Neuron (in vitro differentiated cells): Measurements from ENCODE around the gene GNPDA1.
A peak's percentile ranks its signal among the peaks of the same experiment; 100 is the strongest.

Experiments
- H2AFZ ChIP-seq: one replicate; pipeline ENCODE4 v1.6.1; 2013; ENCODE audit warnings: low read depth, mild to moderate bottlenecking, inconsistent platforms, low read length, moderate library complexity
- H3K27me3 ChIP-seq: one replicate; pipeline ENCODE4 v1.6.1; 2013; ENCODE audit warnings: low read length; ENCODE audit not compliant: insufficient read depth
- H3K36me3 ChIP-seq: one replicate; pipeline ENCODE4 v1.6.1; 2013; ENCODE audit warnings: low read length; ENCODE audit not compliant: insufficient read depth
- H3K4me1 ChIP-seq: one replicate; pipeline ENCODE4 v1.6.1; 2013; ENCODE audit warnings: low read length; ENCODE audit not compliant: insufficient read depth
- H3K4me3 ChIP-seq: 2 replicates; pipeline ENCODE4 v1.5.1; 2013; ENCODE audit warnings: mild to moderate bottlenecking, low read length, moderate library complexity
- H3K9me3 ChIP-seq: one replicate; pipeline ENCODE4 v1.6.1; 2013; ENCODE audit warnings: low read length

The GNPDA1 gene

DNA sequence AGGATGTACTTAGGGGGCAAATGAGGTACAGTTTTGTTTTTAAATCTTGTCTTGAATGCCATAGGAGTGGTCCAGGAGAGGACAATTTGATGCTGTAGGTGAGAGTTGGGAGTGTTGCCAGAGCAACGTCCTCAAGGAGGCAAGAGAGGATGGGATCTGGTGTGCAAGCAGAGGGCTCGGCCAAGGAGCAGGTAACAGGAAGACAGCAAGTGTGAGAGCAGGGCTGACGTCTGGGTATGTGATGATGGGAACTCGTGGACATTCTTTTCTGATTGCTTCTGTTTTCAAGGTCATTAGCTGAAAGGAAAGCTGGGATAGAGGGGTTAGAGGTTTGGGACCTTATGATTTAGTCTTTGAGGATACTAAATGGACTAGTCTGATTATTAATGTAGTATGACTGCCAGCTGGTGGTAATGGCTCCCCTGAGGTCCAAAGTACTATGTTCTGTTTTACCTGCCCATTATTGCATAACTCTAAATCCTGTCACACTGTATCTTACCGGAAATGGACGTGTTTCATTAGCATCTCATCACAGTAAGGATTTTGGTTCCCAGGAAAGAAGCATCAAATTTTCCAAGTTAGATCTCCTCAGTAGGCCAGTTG, 15.4 kb downstream of the GNPDA1 start:
- H2AFZ ChIP-seq, result no peak overlapping the region
- no peak overlapping the region for H3K4me3 ChIP-seq
- no peaks in the 10 kb centered on the region for H3K27me3 ChIP-seq
- peaks cover 19% of the 10 kb centered on the region for H3K36me3 ChIP-seq
- no peaks in the 10 kb centered on the region for H3K4me1 ChIP-seq
- H3K9me3 ChIP-seq, result no peaks in the 10 kb centered on the region

DNA sequence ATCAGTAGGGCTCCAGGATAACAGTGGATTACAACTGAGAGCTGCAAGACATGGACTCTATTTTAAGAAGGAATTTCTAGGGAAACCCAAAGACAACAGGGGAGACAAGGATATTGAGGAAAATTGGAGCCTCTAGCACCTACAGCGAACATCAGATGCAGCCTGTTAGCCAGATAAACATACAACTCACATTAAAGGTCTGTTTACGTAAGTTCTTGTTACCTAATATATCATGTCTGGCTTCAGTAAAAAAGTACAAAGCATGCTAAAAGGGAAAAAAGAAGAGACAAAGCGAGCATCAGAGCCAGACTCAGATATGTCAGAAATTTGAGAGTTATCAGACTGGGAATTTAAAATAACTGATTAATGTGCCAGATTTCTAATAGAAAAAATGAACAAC, 17.2 kb downstream of the GNPDA1 start:
- Histone ChIP-seq H3K4me3 (no peak overlapping the region), H3K4me1 (no peaks in the 10 kb centered on the region), H3K27me3 (no peaks in the 10 kb centered on the region), H2AFZ (no peak overlapping the region), H3K9me3 (no peaks in the 10 kb centered on the region), H3K36me3 (peaks cover 22% of the 10 kb centered on the region)

- peaks cover 29% of the 10 kb centered on the region for H3K36me3 ChIP-seq
- H3K27me3 ChIP-seq, result no peaks in the 10 kb centered on the region
- no peak overlapping the region for H2AFZ ChIP-seq
- no peaks in the 10 kb centered on the region for H3K4me1 ChIP-seq
- no peaks in the 10 kb centered on the region for H3K9me3 ChIP-seq
- no peak overlapping the region for H3K4me3 ChIP-seq
Observed at GRCh38 chr5:141994511-141995136, 18.2 kb downstream of the GNPDA1 start.

DNA sequence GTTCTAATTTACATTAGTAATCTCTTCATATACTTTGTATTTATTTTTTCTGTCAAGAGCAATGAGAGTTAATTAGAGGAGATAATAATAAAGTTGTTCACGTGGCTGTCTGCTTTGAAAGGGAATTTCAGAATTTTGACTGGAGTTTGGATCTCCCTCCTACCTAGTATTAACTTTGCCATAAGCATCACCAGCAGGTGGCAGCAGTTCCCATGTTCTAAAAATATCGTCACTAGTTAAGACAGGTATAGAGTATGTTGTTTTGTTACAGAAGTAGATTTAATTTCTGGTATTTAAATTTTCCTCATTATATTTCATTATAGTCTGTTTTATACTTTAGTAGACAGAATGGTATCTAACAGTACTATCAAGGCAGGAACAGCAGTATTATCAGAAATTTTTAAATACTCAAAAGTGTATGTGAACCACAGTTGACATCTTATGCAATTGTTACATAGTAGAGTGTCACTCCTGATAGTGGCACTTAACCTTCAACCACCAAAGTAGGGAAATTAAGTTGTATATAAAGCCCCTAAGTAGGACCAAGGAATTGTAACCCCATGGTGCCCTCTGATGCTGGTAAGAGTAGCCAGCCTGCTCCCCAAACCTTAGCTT, 20.4 kb downstream of the GNPDA1 start:
- H3K4me1 ChIP-seq, result no peaks in the 10 kb centered on the region
- H3K4me3 ChIP-seq, result no peak overlapping the region
- H3K36me3 ChIP-seq, result peaks cover 36% of the 10 kb centered on the region
- no peak overlapping the region for H2AFZ ChIP-seq
- no peaks in the 10 kb centered on the region for H3K27me3 ChIP-seq
- H3K9me3 ChIP-seq, result no peaks in the 10 kb centered on the region

DNA sequence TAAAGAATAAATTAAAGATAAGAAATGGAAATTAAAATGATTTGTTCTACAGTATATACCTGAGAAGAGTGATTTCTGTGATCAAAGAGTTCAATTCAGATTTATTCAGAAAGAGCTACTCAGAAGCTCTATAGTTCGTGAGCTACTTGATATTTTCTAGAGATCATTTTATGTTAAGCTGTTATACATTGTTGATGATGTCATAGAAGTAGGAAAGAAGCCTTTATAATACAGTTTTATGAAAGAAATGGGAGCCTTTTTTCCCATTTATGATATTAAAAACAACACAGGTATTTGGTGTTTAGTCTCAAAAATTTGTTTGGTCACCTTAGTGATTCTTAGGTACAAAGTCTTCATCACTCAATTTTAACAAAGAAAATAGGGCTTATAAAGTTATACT, 23.1 kb downstream of the GNPDA1 start:
- Histone ChIP-seq H3K9me3 (no peaks in the 10 kb centered on the region), H3K4me3 (no peak overlapping the region), H3K36me3 (peaks cover 57% of the 10 kb centered on the region), H2AFZ (no peak overlapping the region), H3K27me3 (no peaks in the 10 kb centered on the region), H3K4me1 (no peaks in the 10 kb centered on the region)

DNA sequence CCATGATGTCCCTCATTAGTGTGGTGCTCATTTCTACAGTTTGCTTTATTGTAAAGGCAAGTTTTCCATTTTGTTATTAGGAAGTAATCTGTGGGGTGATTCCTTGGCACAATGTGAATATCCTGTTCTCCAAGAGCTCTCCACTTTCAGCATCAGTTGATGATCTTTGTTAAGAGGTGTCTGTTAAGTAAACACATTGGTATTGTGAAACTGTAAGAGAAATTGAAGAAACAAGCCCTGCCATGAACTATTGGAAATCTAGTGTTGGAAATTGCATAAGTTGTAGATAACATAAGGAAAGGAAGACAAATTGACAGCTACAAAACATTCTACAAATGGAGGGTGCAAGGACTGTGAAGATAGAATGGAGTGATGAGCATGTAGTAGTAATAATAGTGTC, 26.8 kb downstream of the GNPDA1 start:
- Histone ChIP-seq H3K4me1 (no peaks in the 10 kb centered on the region), H3K4me3 (no peak overlapping the region), H3K36me3 (peaks cover 67% of the 10 kb centered on the region), H3K27me3 (no peaks in the 10 kb centered on the region), H2AFZ (no peak overlapping the region), H3K9me3 (no peaks in the 10 kb centered on the region)

DNA sequence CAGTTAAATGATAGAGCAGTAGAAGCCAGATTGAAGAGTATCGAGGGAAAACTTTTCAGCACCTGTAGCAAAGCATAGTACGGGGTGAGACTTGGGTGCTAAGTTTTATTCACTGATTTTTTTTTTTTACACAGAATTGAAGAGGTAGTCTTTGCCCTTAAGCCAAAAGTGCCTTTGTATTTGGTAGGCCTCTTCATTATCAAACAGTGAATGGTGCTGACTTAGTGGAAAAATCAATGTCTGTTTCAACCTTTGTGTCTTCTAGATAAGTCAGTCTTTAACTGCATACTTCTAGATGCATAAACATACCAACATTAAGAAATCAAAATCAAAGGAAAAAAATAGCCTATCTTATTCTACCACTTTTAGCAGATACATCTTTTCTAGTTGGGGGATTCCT, 30.2 kb downstream of the GNPDA1 start:
- H2AFZ ChIP-seq, result no peak overlapping the region
- H3K9me3 ChIP-seq, result no peaks in the 10 kb centered on the region
- H3K36me3 ChIP-seq, result peaks cover 80% of the 10 kb centered on the region
- no peaks in the 10 kb centered on the region for H3K27me3 ChIP-seq
- H3K4me3 ChIP-seq, result no peak overlapping the region
- H3K4me1 ChIP-seq, result no peaks in the 10 kb centered on the region

GRCh38 chr5:141978389-141978788, 34.4 kb downstream of the GNPDA1 start:
- H2AFZ ChIP-seq, result no peak overlapping the region
- no peaks in the 10 kb centered on the region for H3K27me3 ChIP-seq
- no peak overlapping the region for H3K4me3 ChIP-seq
- no peaks in the 10 kb centered on the region for H3K4me1 ChIP-seq
- no peaks in the 10 kb centered on the region for H3K9me3 ChIP-seq
- peaks cover 72% of the 10 kb centered on the region for H3K36me3 ChIP-seq

- H3K9me3 ChIP-seq, result no peaks in the 10 kb centered on the region
- no peaks in the 10 kb centered on the region for H3K27me3 ChIP-seq
- no peak overlapping the region for H2AFZ ChIP-seq
- H3K4me3 ChIP-seq, result no peak overlapping the region
- peaks cover 65% of the 10 kb centered on the region for H3K36me3 ChIP-seq
- no peaks in the 10 kb centered on the region for H3K4me1 ChIP-seq
Observed at GRCh38 chr5:141976176-141976575, 36.7 kb downstream of the GNPDA1 start.

DNA sequence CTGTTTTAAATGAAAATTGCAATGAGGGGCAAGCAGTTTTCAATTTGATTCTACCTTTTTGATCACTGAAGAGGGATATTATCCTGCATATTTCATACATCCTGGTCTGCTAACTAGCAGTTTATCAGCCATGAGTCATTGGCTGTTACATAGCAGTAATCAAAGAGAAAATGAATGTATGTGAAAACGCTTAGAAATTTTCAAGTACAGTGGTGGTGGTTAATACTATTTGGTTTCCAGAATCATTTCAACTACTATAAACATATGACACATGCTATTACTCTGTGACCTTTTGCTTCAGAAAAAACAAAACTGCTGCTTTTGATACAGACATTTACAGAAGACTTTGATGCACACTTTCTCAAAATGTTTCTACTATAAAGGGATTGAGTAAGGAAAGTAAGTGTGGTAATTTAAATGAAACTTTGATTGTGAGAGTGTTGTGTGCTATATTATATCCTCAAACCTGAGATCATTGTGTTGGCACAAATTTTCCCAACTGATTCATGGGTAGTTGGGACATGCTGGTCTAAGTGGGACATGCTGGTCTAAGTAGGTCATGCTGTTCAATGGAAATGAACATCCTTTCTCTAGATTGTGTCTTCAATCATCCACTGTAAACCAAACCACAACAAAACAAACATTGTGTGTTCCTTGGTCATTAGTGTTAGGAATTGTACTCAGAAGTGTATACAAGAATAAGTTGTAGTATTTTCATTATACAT, 38.8 kb downstream of the GNPDA1 start:
- H2AFZ ChIP-seq, result no peak overlapping the region
- no peaks in the 10 kb centered on the region for H3K9me3 ChIP-seq
- H3K4me3 ChIP-seq, result no peak overlapping the region
- peaks cover 49% of the 10 kb centered on the region for H3K36me3 ChIP-seq
- peaks cover 9% of the 10 kb centered on the region for H3K4me1 ChIP-seq
- H3K27me3 ChIP-seq, result no peaks in the 10 kb centered on the region

DNA sequence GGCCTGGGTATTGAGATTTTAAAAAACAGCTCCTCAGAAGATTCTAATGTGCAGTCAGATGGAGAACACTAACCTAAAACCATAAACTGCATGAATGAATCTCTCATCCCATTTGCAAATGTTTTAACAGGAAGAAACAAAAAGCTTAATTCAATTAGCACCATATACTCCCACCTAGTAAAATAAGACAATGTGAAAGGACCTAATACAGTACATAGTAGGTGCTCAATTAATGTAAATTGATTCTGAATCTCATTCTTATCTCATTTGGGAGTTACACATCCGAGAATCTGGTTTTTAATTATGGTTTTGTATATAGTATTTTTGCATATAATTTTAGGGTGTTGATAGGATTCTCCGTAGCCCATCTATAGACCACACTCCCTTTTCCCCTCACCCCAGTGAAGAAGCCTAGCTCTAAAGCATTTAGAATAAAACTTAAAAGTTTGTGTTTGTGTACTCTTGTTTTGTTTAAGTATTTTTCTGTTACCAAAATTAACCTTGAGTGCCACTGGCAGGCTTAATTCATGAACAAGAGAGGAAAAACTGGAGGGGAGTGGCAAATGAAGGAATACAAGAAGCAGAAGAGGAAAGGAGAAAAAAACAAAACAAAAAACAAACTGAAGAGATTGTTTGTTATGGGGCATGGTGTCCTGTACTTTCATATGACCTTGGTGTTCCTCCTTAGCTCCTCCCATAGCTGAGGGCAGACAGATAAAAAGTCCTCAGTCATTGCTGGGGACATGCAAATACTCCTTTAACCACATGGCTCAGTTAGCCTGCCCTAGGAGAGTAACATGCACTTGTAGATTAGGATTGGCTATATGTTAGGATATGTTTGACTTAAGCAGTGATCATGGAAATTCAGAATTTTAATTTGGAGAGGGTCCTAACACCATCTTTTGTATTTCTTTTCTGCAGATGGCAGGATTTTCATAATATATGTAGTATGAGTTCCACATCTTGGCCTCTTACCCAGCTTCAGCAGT, 42.8 kb downstream of the GNPDA1 start:
- H3K27me3 ChIP-seq, result no peaks in the 10 kb centered on the region
- peak overlapping the region; percentile 91 for H2AFZ ChIP-seq
- peaks cover 26% of the 10 kb centered on the region for H3K36me3 ChIP-seq
- peaks cover 13% of the 10 kb centered on the region for H3K4me1 ChIP-seq
- H3K9me3 ChIP-seq, result no peaks in the 10 kb centered on the region
- peak overlapping the region; percentile 98 for H3K4me3 ChIP-seq

- Histone ChIP-seq H3K4me1 (peaks cover 13% of the 10 kb centered on the region), H3K4me3 (peak within 1 kb of the TSS; percentile 98), H3K27me3 (no peaks in the 10 kb centered on the region), H2AFZ (peak within 1 kb of the TSS; percentile 91), H3K9me3 (no peaks in the 10 kb centered on the region), H3K36me3 (peaks cover 16% of the 10 kb centered on the region)
Observed at GRCh38 chr5:141968914-141969608, 43.8 kb downstream of the GNPDA1 start, which contains the start of gene RNF14. Gene RNF14, plus strand, starts transcription at chr5:141969105. Its CDS starts 4,484 bp downstream, at chr5:141973589.
